Activated naive CD4-positive, alpha-beta T cell treated with anti-CD3 and anti-CD28 coated beads, Interleukin-2, amount 10 ng/mL, durations not matched to agents 7 days and 5 days (primary cell): ENCODE results near the gene C9orf50.

Source experiments
- CTCF ChIA-PET: fragments of 350-600 bp; sonication (Branson Sonifier 250); formaldehyde crosslinking; loops from one replicate; lab custom pipeline; 2021; ENCODE audit warnings: antibody characterized with exemption; lab: Charles Lee
- DNase-seq: peaks from one replicate; pipeline ENCODE4 v3.0.0-alpha.2; 2020
- H3K27ac Mint-ChIP-seq: one replicate; pipeline ENCODE4 v1.8.0; 2021; ENCODE audit warnings: mild to moderate bottlenecking, moderate library complexity, mixed read lengths
- H3K27me3 Mint-ChIP-seq: one replicate; pipeline ENCODE4 v1.8.0; 2021; ENCODE audit warnings: mild to moderate bottlenecking, mixed read lengths
- H3K36me3 Mint-ChIP-seq: one replicate; pipeline ENCODE4 v1.8.0; 2021; ENCODE audit warnings: mixed read lengths
- H3K4me1 Mint-ChIP-seq: one replicate; pipeline ENCODE4 v1.8.0; 2021; ENCODE audit warnings: mixed read lengths
- H3K4me3 Mint-ChIP-seq: one replicate; pipeline ENCODE4 v1.8.0; 2021; ENCODE audit warnings: mild to moderate bottlenecking, moderate library complexity, mixed read lengths
- H3K9me3 Mint-ChIP-seq: one replicate; pipeline ENCODE4 v1.8.0; 2021; ENCODE audit warnings: mixed read lengths

The C9orf50 gene

DNA sequence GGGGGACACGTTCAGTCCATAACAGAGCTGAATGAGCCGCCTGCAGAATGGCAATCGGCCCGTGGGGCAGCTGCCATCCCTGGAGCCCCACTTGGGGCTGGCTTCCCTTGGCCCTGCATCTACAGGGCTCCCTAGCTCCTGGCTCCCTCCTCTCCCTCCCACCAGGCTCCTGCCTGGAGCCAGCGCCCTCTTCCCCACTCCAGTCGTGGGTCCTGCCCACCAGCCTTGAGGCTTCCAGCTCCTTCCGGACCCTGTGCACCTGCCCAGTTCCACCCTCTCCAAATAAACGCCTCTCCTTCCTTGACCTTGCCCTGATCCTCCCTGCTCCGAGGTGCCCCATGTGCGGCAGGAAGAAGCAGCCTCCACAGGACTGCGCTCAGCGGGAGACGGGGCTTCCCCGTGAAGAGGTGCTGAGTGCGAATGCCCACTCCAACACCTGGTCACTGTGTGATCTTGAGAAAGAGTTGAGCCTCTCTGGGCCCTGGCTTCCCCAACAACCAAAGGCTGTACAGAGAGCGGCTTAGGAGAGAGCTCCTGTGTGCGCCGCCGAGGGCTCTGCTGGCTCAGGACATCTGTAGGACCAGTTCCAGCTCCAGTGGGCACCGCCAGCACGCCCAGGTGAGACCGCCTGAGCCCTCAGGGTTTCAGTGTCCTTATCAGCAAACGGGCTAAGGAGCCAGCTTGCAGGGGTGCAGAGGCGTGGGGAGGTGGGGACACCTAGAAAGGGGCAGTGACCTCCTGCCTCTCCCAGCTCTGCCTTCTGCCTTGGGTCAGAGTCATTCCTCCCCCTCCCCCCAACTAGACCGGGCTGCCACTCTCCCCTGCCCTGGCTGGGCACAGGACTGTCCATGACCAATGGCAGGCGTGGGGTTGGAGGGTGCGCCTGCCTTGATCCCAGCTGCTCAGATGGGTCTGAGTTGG is 12.1 kb downstream of the C9orf50 start:
- no peaks in the 10 kb centered on the region for H3K36me3 Mint-ChIP-seq
- H3K27ac Mint-ChIP-seq, result peak overlapping the region; percentile 42
- CTCF ChIA-PET, result interaction anchor here (0.6 to 2.2 kb wide), 10 partner anchors 15 to 477 kb away, joined by 3 to 14 read pairs (median 6); no protein-coding TSS in a partner anchor
- H3K4me3 Mint-ChIP-seq, result peak overlapping the region; percentile 28
- peaks cover 58% of the 10 kb centered on the region for H3K4me1 Mint-ChIP-seq
- no peak for DNase-seq
- no peaks in the 10 kb centered on the region for H3K9me3 Mint-ChIP-seq
- peaks cover 38% of the 10 kb centered on the region for H3K27me3 Mint-ChIP-seq

DNA sequence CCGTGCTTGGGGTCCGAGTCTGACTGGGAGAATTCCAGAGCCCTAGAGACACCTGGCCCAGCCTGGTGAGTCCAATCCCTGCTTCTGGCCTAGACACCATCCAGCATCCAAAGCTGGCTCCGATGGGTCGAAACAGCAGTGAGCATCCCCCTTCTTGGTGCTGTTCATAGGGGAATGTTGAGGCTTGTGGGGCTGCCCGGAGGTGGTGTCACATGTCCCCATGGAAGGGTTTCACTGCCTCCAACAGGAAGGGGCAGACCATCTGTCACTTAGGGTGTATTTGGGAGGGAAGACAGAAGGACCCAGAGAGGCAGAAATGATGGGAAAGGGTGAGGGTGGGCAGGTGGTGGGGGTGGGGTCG is 13.9 kb downstream of the C9orf50 start:
- H3K36me3 Mint-ChIP-seq, result no peaks in the 10 kb centered on the region
- peaks cover 31% of the 10 kb centered on the region for H3K27me3 Mint-ChIP-seq
- CTCF ChIA-PET, result interaction anchor here (1.6 to 2.4 kb wide), 2 partner anchors 434 to 476 kb away, joined by 7 to 13 read pairs; no protein-coding TSS in a partner anchor
- no peak overlapping the region for H3K4me3 Mint-ChIP-seq
- H3K27ac Mint-ChIP-seq, result peak overlapping the region; percentile 65
- no peak for DNase-seq
- peaks cover 71% of the 10 kb centered on the region for H3K4me1 Mint-ChIP-seq
- H3K9me3 Mint-ChIP-seq, result no peaks in the 10 kb centered on the region

DNA sequence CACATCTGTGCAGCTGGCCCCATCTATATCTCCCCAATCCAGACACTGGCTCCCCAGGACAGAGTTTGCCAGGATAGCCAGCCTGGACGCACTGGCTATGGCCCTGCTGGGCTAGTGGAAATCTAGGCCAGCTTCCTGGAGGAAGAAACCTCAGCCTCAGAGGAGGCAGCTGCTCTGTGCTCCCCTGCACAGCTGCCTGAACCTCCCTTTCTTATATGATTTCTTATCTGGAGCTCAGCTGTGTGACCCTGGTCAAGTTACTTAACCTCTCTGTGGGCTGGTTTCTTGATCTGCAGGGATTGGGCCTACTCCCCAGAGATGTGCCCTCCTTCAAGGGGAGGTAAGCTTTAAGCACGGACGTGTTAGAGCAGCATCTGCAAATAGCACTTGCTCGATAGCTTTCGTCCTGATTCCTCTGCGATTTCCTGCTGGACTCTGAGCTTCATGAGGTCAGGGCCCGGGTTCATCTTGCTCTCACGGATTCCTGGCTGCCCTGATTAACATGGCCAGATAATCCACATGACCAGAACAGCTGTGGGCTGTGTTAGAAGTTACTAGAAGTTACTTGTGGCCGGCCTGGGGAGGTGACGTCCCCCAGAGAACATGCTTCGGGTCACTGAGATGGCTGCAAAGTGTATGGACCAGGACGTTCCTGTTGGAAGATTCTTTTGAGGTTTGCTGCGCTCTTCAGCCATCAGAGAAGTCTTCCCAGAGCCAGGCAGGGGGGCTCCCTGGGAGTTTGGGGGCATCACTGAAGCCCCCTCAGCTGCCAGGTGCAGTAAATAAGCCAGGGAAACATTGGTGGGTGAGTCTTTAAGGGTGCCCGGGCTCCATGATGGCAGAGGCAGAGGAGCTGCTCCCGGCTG is 14.5 kb downstream of the C9orf50 start:
- CTCF ChIA-PET, result interaction anchor here (0.9 to 2.4 kb wide), 5 partner anchors 22 to 475 kb away, joined by 3 to 13 read pairs (median 7); partner anchors contain the start of gene IER5L
- Mint-ChIP-seq H3K27me3 (peaks cover 29% of the 10 kb centered on the region), H3K9me3 (no peaks in the 10 kb centered on the region), H3K36me3 (no peaks in the 10 kb centered on the region), H3K4me1 (peaks cover 71% of the 10 kb centered on the region), H3K4me3 (no peak overlapping the region), H3K27ac (no peak overlapping the region)
- DNase-seq, result no peak

DNA sequence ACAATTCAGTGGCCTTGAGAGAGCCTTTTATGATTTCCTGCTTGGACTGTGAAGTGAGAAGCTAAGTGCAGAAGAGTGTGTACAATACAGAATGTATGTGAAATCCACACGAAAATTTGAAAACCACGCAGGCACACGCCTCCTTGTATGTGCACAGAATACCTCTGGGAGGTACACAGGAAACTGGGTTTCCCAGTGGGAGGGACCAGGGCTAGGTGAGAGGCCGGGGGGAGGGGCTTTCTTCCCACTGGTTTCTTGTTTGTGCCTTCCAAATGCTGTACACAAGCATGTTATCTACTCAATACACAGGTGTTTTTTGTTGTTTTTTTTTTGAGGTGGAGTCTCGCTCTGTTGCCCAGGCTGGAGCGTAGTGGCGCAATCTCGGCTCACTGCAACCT is 16.1 kb downstream of the C9orf50 start:
- Mint-ChIP-seq H3K36me3 (no peaks in the 10 kb centered on the region), H3K9me3 (no peaks in the 10 kb centered on the region), H3K4me1 (peaks cover 62% of the 10 kb centered on the region), H3K4me3 (no peak overlapping the region), H3K27ac (peak overlapping the region; percentile 3), H3K27me3 (peaks cover 31% of the 10 kb centered on the region)
- CTCF ChIA-PET, result interaction anchor here (0.7 to 2.4 kb wide), 3 partner anchors 430 to 474 kb away, joined by 3 to 13 read pairs (median 4); no protein-coding TSS in a partner anchor
- DNase-seq, result peak; percentile 52

DNA sequence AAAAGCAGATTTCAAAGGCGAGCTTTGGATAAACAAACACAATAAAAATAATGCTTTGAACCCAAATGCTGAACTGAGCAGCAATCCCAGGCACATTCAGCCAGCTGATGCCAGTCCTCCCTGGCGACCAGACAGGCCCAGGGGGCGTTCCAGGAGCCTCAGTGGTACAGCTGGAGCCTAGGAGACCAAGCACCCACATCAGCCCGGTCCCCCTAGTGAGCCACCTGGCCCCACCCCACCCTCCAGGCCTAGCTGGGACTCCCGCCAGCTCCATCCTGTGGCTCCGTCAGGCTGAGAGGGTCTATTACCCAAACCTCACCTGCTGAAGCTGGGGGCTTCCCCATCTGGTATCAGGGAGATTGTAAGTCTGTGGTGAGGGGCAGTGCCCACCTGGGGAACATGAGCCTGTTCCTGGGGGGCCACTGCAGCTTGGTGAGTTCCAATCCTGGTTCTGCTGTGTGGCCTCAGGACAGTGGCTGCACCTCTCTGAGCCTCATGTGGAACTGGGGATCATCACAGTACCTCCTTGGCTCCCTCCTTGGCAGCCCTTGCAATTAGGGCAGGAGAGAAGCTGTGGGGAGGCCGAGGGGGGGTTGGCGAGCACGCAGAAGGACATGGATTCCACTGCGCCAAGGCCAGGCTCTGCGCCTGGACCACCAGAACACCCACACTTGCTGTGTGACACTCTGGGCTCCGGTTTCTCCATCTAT is 16.7 kb downstream of the C9orf50 start:
- no peak overlapping the region for H3K4me3 Mint-ChIP-seq
- CTCF ChIA-PET, result interaction anchor here (0.7 to 1.5 kb wide), 2 partner anchors 430 to 473 kb away, joined by 3 to 4 read pairs; no protein-coding TSS in a partner anchor
- H3K36me3 Mint-ChIP-seq, result no peaks in the 10 kb centered on the region
- H3K4me1 Mint-ChIP-seq, result peaks cover 59% of the 10 kb centered on the region
- no peaks in the 10 kb centered on the region for H3K9me3 Mint-ChIP-seq
- H3K27me3 Mint-ChIP-seq, result peaks cover 35% of the 10 kb centered on the region
- DNase-seq, result no peak
- no peak overlapping the region for H3K27ac Mint-ChIP-seq

DNA sequence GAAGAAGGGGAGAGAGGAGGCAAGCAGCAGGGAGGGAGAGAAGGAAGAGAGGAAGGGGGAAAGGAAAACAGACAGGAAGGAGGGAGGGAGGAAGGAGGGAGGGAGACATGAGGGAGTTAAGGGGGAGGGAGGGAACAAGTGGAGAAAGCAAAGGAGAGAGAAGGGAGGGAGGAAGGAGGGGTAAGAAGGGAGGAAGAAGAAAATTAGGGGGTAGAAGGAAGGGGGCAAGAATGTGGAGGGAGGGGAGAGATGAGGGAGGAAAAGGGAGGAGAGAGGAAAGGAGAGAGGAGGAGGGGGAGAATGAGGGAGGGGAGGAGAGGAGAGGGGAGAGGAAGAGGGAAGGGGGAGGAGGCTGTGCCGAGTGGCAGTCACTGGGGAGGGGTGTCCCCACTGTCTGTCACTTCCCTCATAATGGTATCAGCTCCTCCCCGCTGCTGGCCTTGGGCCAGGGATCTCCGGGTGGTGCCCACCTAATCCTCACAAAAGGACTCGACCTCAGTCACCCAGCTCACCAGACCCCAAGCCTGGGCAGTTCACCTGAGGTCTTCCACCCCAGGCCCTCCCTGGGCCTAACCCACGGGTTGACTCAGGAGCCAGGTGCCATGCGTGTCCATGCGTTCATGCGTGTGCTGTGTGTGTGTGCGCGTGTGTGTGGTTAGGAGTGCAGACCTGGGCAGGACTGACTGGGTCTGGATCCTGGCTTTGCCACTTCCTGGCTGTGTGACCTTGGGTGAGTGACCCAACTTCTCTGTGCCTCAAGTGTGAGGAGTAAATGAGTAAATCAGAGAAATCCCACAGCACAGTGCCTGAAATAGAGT is 18.1 kb downstream of the C9orf50 start:
- H3K9me3 Mint-ChIP-seq, result no peaks in the 10 kb centered on the region
- CTCF ChIA-PET, result interaction anchor here (1.5 kb wide), 1 partner anchor 471 kb away, joined by 4 read pairs; no protein-coding TSS in a partner anchor

DNA sequence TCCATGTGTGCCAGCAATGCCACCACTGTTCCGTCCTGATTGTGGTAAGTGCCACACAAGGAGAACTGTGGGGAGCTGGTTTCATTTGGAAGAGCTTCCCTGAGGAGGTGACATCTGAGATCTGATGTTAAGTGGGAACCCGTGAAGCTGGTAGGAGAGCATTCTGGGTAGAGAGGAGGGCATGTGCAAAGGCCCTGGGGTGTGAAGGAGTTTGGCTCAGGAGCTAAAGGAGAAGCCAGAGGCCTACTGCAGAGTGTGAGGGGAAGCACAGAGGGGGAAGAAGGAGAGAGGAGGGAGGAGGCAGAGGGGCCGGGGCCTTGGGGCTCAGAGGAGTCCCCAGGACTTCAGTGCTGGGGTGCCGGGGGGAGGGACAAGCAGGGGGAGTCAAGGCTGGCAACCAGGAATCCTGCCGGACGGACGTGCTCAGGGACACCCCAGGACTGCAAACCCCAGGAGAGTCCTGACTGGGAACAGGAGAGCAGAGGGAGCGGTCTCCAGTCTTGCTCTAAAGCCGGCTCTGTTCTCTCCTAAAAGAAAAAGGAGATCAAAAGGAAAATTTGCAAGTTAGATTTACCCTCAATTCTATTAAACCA is 19.7 kb downstream of the C9orf50 start:
- no peak overlapping the region for H3K4me3 Mint-ChIP-seq
- no peak for DNase-seq
- no peaks in the 10 kb centered on the region for H3K36me3 Mint-ChIP-seq
- CTCF ChIA-PET, result no interaction called here
- H3K4me1 Mint-ChIP-seq, result peaks cover 49% of the 10 kb centered on the region
- no peak overlapping the region for H3K27ac Mint-ChIP-seq
- H3K27me3 Mint-ChIP-seq, result peaks cover 61% of the 10 kb centered on the region
- H3K9me3 Mint-ChIP-seq, result no peaks in the 10 kb centered on the region

More for the DNA sequence above, 18.1 kb downstream of the C9orf50 start:
- Mint-ChIP-seq H3K4me1 (peaks cover 54% of the 10 kb centered on the region), H3K27ac (peak overlapping the region; percentile 34), H3K27me3 (peaks cover 49% of the 10 kb centered on the region), H3K4me3 (no peak overlapping the region), H3K36me3 (no peaks in the 10 kb centered on the region)
- no peak for DNase-seq

DNA sequence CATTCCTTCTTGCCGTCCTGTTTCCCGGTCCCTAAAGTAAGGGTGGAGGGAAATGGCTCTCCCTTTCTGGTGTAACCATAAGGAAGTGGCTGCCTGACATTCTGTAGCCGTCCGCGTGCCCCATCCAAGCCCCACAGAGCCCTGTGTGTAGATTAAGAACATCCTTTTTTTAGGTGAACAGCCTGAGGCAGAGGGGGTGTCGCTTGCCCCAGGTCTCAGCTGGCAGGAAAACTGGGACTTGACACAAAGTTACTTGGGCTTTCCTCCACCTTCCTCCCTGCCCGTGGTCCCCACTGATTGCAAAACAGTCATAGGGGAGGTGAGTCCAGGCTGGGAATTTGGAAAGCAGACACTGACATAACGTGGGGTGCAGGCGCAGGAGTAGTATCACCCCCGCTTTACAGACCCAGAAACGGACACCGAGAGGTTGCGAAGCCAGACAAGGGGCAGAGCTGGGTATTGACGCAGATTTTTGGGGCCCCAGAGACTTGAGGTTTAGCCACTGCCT is 22.8 kb downstream of the C9orf50 start:
- DNase-seq, result no peak
- Mint-ChIP-seq H3K4me1 (peaks cover 39% of the 10 kb centered on the region), H3K36me3 (no peaks in the 10 kb centered on the region), H3K27me3 (peaks cover 86% of the 10 kb centered on the region), H3K27ac (no peak overlapping the region), H3K4me3 (peak overlapping the region; percentile 48), H3K9me3 (no peaks in the 10 kb centered on the region)
- CTCF ChIA-PET, result no interaction called here

DNA sequence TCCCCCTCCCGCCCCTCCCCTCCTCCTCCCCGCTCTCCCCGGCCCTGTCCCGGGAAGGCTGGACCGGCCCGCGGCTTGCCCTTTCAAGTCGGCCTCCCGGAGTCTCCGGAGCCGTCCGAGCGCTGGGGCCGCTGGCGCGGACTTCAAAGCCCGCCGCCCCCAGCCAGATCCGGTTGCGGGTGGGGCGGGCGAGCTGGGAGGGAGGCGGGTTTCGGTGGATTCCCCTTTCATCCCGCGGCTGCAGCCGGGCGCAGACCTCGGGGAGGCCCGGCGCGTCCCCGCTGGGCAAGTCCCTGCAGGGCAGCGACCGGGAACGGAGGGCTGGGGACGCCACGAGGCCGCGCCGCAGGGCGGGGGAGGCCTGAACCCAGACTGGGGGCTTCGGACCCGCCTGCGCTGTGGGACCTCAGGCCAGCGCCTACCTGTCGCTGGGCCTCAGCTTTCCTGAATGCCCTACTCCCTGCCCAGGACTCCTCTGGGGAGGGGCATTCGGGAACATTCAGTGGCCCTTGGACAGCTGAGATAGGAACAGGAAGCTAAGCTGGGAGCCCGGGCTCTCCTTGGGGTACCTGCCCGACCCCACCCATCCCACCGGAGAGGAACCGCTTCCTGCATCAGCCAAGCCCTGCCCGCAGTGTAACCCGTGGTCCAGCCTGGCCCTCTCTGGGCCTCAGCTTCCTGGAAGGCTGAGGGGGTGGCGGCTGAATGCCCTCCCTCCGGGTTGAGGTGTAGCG is 23.4 kb downstream of the C9orf50 start:
- Mint-ChIP-seq H3K27ac (no peak overlapping the region), H3K36me3 (no peaks in the 10 kb centered on the region), H3K4me3 (peak overlapping the region; percentile 48), H3K4me1 (peaks cover 33% of the 10 kb centered on the region), H3K27me3 (peaks cover 82% of the 10 kb centered on the region), H3K9me3 (no peaks in the 10 kb centered on the region)
- peak; percentile 64 for DNase-seq
- CTCF ChIA-PET, result interaction anchor here (1.3 kb wide), 1 partner anchor 11 kb away, joined by 4 read pairs; no protein-coding TSS in a partner anchor

DNA sequence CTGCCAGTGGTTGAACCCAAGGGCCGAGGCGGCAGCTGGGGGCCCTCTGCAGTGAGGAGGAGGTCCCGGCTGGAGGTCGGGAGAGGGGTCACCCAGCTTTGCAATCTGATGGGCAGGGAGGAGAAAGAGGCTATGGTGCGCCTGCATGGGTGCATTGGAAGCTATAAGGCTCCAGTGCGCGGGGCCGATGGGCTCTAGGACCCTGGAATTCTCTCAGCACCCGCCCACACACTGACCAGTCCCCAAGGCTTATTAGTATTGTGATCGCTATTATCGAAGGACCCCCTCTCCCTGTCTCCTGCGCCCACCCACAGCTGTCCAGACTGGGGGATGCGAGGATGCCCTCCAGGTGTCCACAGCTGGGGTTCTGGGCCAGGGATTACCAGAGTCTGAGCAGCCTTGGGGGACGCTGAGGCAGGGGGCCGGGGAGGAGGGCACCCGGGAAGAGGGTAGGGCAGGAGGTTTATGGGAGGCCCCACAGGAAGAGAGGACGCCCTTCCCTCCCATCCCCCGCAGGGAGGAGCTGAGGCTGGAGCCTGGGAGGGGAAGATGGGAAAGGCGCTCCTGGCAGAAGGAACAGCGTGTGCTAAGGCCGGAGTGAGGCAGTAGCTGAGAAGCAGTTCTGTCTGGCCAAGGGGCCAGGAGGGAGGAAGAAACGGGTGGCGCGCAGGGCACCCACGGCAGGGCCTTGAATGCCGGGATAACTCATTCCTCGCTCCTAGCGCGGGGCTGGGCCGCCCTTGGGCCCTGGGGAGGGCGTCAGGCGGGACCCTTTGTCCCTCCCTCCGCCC is 24.2 kb downstream of the C9orf50 start:
- Mint-ChIP-seq H3K4me3 (no peak overlapping the region), H3K27ac (no peak overlapping the region), H3K9me3 (no peaks in the 10 kb centered on the region), H3K27me3 (peaks cover 79% of the 10 kb centered on the region), H3K36me3 (no peaks in the 10 kb centered on the region), H3K4me1 (peaks cover 29% of the 10 kb centered on the region)
- CTCF ChIA-PET, result interaction anchor here (0.8 to 1.3 kb wide), 2 partner anchors 11 to 465 kb away, joined by 3 to 4 read pairs; no protein-coding TSS in a partner anchor
- DNase-seq, result no peak

DNA sequence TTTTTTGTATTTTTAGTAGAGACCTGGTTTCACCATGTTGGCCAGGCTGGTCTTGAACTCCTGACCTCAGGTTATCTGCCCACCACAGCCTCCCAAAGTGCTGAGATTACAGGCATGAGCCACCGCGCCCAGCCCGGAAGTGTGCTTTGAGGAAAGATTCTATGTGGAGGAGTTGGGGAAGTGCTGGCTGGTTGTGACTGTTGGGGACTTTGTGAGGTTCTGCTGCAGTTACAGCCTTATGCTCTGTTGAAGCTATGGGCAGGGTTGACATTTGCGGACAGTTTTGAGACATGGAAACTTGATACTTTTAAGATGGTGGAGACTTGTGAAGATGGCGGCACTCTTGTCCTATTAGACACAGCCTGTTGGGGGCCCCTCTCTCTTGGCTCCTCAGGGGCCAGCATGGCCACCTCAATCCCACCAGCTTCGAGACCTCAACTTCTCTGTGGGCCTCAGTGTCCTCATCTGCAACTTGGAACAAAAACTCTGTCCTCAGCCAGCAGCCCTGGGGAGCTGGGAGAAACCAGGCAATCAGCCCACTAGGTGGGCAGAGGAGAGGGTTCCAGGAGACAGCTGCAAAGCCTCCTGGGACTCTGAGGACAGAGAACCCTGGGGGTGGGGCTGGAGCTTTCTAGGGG is 24.9 kb downstream of the C9orf50 start:
- Mint-ChIP-seq H3K9me3 (no peaks in the 10 kb centered on the region), H3K4me3 (no peak overlapping the region), H3K36me3 (no peaks in the 10 kb centered on the region), H3K4me1 (peaks cover 29% of the 10 kb centered on the region), H3K27ac (no peak overlapping the region), H3K27me3 (peaks cover 76% of the 10 kb centered on the region)
- CTCF ChIA-PET, result interaction anchor here (0.7 to 1.3 kb wide), 3 partner anchors 10 to 464 kb away, joined by 3 to 4 read pairs (median 3); no protein-coding TSS in a partner anchor
- no peak for DNase-seq
